ENCODE data around the gene LYPD6.
"Not testable (repeated sequence)": the region's sequence is repeated elsewhere in the genome, so short reads cannot be mapped to it uniquely, and the experiment has no call there.

LYPD6 gene, protein sequence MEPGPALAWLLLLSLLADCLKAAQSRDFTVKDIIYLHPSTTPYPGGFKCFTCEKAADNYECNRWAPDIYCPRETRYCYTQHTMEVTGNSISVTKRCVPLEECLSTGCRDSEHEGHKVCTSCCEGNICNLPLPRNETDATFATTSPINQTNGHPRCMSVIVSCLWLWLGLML

DNA sequence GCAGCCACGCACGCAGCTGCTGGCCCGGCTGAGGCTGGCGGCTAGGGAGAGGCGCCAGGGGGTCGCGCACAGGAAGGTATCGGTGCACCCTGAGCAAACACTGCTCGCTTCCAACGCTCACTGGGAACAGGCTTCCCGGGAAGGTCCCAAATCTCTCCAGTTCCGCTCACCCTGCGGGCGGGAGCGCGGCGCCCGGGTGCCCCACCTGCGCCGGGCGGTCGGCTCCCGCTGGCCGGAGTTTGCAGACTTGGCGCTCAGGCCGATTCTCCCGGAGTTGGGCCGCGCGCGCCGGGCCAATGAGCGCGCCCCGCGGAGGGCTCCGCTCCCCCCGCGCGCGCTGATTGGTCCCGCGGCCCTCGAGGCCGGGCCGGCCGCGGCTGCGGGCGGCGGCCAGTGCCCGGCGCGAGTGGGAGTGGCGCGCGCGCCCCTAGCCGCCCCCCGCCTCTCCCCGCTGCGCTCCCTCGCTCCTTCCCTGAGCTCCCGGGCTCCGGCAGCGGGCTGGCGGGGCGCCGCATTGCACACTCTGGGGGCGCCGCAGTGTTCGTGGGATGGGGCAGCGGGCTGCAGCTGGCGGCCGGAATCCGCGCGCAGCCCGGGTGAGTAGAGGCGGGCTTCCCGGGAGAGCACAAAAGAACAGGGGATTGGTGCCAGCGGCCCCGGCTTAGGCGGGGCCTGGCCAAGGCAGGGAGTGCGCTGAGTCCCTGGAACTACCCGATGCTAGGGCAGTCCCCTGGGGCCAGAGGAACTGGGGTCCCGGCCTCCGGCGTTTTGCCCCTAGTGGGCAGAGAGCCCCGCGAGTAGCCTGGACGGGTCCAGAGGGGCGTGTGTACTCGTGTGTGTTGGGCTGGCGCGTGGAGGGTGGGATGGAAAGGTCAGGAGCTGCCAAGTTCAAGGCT lies at the start of gene LYPD6:
LYPD6 (plus strand) TSS at position 461 of the 896 bp plus-strand sequence. CDS start 107,122 bp downstream, outside the sequence.
- DNase-seq (ENCODE audit: low spot score): no peak

DNA sequence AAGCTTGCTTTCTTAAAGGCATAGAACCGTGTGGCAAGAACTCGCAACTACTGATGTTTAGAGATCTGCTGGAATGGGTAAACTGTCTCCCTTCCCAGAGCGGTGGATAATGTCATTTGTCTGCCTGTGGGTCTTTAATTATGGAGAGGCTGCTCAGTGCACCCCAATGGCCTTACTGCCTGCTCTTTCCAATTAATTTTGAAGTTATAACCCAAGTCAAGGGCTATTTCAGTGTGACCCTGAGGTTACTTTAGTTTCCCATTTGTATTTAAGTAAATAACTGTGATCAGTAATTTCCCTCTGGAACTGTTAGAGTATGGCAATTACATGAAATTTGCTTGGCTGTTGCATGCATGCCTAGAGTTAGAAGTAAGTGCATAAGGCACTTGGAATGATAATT lies 48.9 kb upstream of the LYPD6 start:
- DNase-seq (ENCODE audit: low spot score): no peak

DNA sequence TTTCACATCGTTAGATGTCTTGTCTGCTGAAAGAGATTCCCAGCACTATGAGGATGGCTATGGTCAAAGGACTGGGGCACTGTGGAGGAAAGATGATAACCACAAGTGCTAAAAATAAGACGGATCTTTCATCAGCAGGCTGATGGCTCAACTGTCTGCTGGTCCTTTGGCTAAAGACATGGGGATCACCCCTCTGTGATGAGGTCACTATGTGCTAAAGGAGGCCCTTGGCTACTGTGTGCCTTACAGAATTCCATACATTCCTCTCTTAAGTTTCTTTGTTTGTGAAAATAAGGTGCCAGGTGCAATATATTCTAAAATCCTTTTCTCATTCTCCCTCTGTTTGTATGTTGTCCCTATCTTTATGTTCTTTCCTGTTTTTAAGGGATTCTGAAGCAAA lies 39.7 kb upstream of the LYPD6 start:
- no peak for DNase-seq (ENCODE audit: low spot score)

DNA sequence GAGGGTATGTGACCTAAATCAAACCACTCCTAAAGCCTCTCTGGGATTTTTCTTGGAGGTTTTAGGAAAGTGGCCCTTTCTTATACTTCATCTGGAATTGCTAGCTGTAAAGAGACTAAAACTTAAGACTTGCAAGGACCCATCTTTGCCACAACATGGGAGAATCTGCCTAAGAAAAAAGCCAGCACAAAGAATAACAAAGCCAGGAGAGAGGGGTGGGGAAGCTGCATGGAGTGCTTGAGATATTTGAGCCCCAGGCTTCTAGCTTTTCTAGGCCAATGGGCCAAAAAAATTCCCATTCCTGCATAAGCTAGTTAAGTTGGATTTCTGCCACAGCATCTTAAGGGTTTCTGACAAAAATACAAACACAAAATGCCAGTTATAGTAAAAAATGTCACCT lies 38.5 kb upstream of the LYPD6 start:
- no peak for DNase-seq (ENCODE audit: low spot score)

DNA sequence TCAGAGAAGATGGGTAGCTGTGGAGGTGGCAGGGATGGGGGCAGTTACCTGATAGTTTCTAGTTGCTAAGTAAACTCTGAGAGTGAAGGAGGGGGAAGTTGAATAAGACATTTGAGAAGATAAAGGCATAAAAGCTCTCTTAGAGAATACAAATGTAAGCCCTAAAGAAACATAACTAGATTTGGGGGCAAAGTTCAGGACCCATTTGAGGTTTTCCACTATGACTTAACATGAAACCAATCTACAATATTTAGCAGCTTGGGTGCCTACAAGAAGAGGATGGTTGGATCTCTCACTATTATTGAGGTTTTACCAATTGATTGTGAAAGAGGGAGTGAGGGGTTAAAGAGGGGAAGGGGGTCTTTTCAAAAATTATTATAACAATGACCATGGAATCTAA lies 34.4 kb upstream of the LYPD6 start:
- no peak for DNase-seq (ENCODE audit: low spot score)

DNA sequence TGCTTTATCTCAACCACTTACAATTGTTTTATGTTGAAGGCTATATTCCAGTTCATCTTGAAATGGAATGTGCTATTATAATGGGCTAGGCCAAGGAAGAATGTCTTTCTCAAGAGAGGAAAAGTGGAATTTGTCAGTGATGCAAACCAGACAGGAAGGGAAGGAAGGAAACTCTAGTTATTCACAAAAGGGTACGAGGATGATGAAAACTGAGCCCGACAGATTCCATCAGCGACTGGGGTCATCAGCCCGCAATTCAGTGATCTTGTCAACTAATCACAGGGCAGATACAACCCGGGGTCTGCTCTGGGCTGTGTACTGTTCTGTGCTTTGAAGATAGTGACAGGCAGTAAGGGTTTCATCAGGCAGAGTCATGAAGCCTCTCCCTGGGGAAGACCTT lies 23.4 kb upstream of the LYPD6 start:
- no peak for DNase-seq (ENCODE audit: low spot score)

DNA sequence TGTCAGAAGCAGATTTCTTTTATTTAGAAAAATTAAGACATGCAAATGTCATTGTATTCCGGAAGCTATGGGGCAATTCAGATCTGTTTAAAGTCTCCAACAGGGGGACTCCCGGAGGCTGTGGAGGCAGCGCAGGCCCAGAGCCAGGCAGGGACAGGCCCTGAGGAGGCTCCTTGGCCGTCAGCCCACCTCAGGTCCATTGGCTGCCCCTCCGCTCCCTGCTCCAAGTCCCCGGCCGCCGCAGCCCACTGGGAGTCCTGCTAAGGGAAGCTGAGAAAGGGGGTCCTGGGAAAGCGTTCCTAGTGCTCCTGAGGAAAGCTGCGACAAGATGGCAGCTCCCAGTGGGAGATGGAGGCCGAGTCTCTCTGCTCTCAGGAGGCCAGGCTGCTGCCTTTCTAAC lies 20.0 kb upstream of the LYPD6 start:
- DNase-seq (ENCODE audit: low spot score): no peak

DNA sequence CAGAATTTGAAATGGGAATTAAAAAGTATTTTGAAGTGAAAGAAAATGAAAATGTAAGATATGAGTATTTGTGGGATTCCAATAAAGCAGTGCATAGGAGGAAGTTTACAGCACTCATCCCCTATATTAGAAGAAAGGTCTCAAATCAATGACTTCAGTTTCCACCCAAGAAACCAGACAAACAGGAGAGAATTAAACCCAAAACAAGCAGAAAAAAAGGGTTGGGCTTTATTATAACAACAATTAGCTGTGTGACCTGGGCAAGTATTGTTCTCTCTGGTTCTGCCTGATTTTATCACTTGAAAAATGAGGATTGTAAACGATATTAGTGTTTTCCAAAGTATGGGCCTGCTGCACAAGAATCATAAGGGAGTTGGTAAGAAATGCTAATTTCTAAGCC lies 18.3 kb upstream of the LYPD6 start:
- no peak for DNase-seq (ENCODE audit: low spot score)

DNA sequence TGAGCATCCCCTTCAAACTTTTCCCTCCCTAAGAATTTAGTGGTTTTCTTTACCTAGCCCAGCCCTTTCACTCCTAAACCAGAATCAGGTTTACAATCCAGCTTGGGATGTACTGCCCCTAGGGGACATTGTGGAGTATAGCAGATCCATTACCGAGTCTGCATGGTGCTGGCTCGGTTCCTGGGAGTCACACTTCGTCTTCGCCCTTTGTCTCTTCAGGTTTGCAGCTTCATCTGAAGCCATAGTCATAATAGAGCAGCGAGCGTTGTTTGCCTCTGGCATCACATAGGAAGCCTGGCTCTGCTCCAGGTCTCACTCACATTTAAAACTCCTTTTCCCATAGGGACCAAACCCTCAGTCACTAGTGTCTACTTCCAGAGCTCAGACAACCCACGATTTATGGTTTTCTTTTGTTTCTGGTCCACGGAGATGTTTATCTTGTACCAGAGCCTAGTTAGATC lies 16.8 kb upstream of the LYPD6 start:
- peak; percentile 30 for DNase-seq (ENCODE audit: low spot score)

DNA sequence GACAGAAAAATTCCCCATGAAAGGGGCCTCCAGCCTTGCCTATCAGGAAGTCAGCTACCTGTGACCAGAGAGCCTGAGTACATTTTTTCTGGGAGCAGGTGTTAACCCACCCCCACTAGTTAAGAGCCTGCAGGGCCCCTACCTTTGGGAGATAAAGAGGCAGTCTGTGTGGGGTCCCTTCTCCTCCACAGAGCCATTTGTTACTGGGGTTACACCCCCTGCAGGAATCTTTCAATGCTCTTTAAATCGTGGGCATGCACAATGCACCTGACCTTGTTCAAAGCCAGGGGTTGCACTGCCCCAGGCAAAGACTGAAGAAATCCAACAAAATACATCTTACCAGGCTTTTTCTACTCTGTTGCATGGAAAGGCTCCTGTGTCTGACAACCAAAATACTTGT lies 15.7 kb upstream of the LYPD6 start:
- DNase-seq (ENCODE audit: low spot score): no peak

DNA sequence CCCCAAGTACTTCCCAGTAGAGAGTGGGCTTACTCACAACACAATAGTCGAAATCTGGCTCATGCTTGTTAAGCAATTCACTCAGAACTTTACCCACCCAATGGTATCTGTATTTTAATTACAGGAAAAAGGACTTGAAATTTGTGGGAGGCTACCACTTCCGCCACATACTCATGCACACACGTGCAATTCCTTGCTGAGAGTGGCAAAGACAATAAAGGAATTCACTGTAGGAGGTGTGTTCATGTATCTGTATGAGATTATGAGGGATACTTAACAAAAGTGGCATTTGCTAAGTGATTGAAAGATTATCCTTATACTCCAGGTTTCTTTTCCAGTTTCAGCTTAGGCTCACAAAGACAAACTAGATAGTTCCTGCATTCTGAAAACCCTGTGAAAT lies 14.9 kb upstream of the LYPD6 start:
- no peak for DNase-seq (ENCODE audit: low spot score)

DNA sequence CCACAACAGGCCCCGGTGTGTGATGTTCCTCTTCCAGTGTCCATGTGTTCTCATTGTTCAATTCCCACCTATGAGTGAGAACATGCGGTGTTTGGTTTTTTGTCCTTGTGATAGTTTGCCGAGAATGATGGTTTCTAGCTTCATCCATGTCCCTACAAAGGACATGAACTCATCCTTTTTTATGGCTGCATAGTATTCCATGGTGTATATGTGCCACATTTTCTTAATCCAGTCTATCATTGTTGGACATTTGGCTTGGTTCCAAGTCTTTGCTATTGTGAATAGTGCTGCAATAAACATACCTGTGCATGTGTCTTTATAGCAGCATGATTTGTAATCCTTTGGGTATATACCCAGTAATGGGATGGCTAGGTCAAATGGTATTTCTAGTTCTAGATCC lies 11.8 kb upstream of the LYPD6 start:
- not testable (repeated sequence) for DNase-seq (ENCODE audit: low spot score)

DNA sequence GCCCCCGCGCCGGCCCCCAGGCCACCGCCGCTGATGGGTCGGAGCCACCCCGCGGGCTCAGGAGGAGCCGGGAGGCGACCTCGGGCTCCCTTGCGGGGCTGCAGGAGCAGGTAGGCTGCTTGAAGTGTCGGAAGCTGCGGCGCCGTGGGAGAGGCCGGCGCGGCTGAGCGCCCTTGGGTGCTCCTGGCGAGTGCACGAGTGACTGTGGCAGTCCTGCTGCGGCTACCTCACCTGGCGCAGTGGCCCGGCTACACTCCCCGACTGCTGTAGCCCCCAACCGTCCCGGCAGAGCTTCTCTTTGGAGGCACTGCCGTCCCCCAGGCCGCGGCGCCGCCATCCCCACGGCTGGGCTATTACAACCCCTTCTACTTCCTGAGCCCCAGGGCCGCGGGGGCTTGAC lies 10.0 kb upstream of the LYPD6 start:
- no peak for DNase-seq (ENCODE audit: low spot score)

DNA sequence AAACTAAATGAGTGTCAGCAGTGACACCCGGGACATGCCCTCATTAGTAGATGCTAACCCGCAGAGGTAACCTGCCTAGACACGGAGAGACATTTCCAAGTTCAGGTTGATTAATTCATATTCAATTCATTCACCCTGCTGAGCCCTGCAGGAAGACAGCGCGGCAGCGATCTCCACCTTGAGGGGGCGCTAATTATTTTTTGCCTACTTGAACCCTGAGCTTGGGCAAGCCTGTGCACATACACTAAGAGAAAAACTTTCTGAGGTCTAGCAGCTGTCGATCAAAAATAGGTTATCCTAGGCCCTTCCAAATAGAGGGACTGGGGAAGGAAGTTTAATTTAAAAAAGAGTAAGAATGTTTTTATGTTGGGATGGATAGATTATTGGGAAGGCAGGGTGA lies 1.3 kb upstream of the LYPD6 start:
- DNase-seq (ENCODE audit: low spot score): no peak

DNA sequence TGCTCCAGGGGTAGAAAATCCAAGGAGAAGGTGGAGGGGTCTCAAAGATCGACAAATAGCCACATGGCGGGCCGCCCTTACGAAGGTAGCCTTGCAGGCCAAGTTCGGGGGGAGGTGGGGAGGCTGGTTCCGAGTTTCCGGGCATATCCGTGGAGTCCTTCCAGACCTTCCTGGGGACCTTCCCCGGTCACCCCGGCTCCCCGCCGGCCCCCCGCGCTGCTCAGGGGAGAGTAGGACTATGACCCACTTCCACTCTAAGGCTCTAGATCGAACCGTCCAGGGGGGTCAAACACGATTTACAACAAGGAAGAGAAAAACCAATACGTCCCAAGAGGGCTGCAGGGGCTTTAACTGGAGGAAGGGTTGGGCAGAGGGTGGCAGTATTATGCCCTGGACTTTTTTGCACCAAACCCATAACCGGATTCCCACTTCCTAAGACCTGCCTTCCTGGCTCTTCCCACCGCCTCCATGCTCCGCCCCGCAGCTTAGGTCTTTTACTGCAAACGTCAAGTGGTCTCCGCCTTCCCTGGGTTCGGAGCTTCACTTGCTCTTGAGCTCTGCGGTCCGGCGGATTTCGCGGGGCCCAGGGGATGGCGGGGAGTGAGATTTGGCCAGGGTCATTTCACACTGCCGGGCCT lies 779 bp upstream of the LYPD6 start:
- no peak for DNase-seq (ENCODE audit: low spot score)

DNA sequence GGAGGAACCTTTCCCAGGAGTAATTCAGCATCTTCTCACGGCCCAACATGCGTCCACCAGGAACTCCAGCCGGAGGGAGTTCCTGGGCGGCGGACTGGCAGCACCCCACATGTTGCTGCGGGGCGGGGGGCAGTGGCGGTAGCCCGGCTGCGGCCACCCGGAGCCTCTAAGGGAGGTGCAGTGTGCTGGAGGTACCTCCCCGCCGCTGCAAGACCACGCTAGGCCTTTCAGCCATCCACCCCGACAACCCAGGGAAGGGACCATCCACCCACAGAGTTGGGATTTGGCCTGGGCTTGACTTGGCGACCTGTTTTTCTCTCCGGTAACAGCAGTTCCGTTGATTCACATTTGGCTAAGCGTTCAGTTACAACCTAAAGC lies 625 bp downstream of the LYPD6 start:
- DNase-seq (ENCODE audit: low spot score): no peak

DNA sequence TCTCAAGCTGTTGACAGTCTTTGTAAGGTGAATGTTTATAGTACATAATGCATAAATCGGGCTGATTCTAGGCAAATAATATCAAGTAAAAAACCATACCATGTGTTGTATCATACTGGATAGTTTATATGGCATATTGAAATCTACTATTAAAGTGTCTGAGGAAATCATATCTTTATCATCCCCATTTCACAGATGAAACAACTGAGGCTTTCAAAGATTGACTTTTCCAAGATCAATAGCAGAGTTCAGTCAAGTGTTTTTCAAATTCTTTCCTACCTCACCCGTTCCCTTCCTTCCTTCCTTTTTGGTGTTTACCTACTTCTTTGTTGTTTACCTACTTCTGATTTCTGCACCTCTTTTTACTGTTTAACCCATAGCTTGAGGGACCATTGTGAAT lies 2.0 kb downstream of the LYPD6 start:
- no peak for DNase-seq (ENCODE audit: low spot score)

DNA sequence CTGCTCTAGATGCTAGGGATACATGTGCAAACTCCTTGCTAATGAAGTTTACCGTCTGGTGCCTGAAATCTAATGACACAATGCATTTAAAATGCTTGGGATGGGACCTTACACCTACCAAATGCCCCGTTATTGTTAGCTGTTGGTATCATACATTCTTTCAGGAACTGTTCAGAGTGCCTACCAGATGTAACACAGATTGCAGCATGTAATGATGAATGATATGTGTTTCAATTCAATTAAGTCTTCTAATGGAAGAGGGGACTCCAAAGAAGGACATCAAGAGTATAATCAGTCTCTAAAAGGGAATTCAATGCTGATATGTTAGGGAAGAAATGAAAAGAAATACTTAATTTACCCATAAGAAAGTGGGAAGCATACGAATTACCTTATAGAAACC lies 3.2 kb downstream of the LYPD6 start:
- no peak for DNase-seq (ENCODE audit: low spot score)

DNA sequence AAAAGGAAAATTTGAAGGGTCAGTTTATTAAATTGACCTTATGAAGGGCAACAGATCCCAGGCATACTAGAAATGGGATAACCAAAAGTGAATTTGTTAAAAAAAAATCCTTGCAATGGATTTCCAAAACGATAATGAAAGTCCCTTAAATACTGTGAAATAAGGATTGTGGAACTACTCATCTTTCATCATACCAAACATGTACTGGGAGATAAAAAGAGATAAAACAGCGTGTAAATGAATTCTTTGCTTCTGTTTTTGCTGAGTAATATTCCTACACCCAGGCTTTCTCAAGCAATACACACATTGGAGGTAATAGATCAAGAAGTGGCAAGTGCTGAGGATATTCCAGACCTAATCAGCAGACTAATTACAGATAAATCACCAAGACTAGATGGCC lies 3.8 kb downstream of the LYPD6 start:
- no peak for DNase-seq (ENCODE audit: low spot score)

DNA sequence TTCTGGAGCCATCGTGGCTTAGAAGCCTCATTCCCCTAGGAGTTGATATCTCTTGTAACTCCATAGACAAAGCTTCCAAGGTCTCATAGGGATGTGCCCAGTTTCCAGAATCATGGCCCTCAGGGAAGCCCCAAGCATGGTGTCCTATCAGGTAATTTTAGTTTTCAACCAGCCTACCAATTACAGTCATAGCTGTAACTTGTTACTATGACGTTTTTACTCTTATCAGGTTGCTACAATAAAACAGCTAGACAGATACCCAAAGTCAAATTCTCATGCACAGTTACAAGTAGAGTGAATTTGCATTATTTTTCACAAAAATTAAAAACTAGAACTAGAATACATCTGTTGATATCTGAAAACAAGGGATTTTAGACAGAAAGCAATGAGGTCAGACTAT lies 8.9 kb downstream of the LYPD6 start:
- DNase-seq (ENCODE audit: low spot score): no peak

DNA sequence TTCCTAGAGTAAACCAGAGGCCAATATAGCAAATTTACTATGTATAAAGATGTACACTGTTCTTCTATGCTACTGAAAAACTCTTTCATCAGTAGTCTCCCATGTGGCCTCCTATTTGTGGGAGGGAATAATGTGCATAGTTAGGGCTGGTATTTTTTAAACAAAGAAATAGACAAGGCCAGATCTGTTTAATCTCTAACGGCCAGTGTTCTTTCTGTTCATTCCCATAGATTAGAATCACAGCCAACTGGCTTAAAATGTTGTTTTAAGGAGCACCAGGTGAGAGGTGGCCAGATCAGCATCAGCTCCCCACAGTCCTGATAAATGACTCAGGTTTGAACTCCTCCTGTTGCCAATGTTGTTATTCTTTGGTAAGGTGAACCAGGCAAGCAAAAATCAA lies 12.1 kb downstream of the LYPD6 start:
- no peak for DNase-seq (ENCODE audit: low spot score)

DNA sequence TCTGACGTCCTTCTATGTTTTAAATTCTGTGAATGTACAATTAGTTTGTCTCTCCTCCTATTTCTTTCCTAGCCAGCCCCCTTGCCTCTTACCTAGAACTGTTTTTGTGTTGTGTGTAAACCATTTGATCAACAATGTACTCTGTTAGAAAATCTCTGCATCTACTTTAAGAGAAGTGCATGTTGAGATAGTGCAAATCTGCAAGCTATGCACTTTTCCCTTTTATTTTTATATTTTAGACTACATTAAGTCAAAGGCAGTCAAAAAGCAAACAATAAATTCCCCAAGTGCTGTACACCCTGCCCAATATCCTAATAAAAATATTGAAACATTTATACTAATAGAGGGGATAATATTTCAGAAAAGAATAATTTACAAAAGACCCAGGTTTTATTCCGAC lies 13.7 kb downstream of the LYPD6 start:
- DNase-seq (ENCODE audit: low spot score): no peak

DNA sequence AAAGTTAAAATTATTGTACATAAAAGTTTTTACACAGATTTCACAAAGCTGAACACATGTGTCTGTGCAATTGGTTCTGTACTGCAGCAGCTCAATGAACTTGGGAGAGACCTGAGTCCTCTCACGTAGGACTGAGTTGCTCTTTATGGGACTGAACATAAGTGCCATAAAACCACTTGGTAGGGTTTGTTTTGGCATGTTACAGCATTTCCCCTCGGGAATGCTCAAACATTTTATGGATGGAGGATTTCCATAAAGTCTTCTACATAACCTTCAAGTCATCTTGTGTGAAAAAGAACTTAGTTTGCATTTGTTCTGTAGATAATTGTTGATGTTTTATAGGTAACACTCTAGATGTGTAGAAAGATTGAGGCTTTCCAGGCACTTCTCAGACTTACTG lies 15.9 kb downstream of the LYPD6 start:
- DNase-seq (ENCODE audit: low spot score): no peak

Data from activated CD4-positive, alpha-beta T cell treated with anti-CD3 and anti-CD28 coated beads, Interleukin-2, Interleukin-4, amounts not matched to agents 100 ng/mL and 50 ng/mL, durations not matched to agents 16 hours and 8 hours (primary cell).